K562 (cell line): ENCODE data around the gene FRMD4B. TPM values are rescaled to one million over a fixed set of nuclear protein-coding genes. Genes with fewer than 3 reads are reported as not detected.

Experiments
- ATAC-seq: fragments of 200-7000 bp; cut with Tn5 transposase; 3 replicates; pipeline ENCODE4 v1.9.1; 2020; ENCODE audit warnings: moderate library complexity
- BruUV-seq: library from RNA; stranded (reverse); fragments of 400-500 nt; replicated peaks from 2 replicates; lab custom pipeline; 2021; lab: Mats Ljungman, UMichigan
- CTCF ChIA-PET: fragments of 300-600 bp; formaldehyde crosslinking; extraction: SDS; loops from one replicate; lab custom pipeline; 2021; ENCODE audit warnings: low intra/inter-chr PET ratio; lab: Yijun Ruan, JAX
- POLR2A ChIA-PET: fragments of 300-600, 350-650 bp; sonication (Branson Sonifier 250); formaldehyde crosslinking; extraction: SDS; loops from one replicate; lab custom pipeline; 2021; ENCODE audit warnings: antibody characterized with exemption, inconsistent platforms; lab: Yijun Ruan, JAX
- DNase-seq, 4 experiments: peaks; one replicate each; pipeline versions ENCODE4 v3.0.0 to v3.0.0-alpha.2; 2011 to 2018; ENCODE audit warnings: low spot score in 3 of 4, mixed read lengths in 3 of 4; ENCODE audit errors: extremely low read depth in 1 of 4
- FAIRE-seq: peaks from 2 replicates; lab custom pipeline; 2011; peaks lifted over from hg19 to GRCh38; lab: Jason Lieb, UNC
- H2AFZ ChIP-seq: 2 replicates; pipeline ENCODE4 v1.6.0; 2011; ENCODE audit warnings: low read depth, low read length, control low read depth, inconsistent platforms
- H3K27ac ChIP-seq: fragments of 200-600 bp; 3 replicates; pipeline ENCODE4 v1.8.0; 2011; ENCODE audit warnings: low read depth, mild to moderate bottlenecking, control low read depth, inconsistent platforms, low read length, moderate library complexity, mixed read lengths; ENCODE audit errors: extremely low read depth
- H3K27me3 ChIP-seq, 2 experiments: fragments of 300-600 bp in 1 of 2; 2 replicates in 1 of 2; 3 replicates in 1 of 2; pipeline versions ENCODE4 v1.6.0 to v1.8.0; 2011; ENCODE audit warnings: inconsistent platforms in 2 of 2, low read length in 2 of 2, mild to moderate bottlenecking in 1 of 2, mixed read lengths in 1 of 2, moderate library complexity in 1 of 2; ENCODE audit not compliant: control insufficient read depth in 2 of 2, insufficient read depth in 2 of 2
- H3K36me3 ChIP-seq: fragments of 300-600 bp; 3 replicates; pipeline ENCODE4 v1.8.0; 2011; ENCODE audit warnings: mild to moderate bottlenecking, low read length, inconsistent platforms; ENCODE audit not compliant: control insufficient read depth, insufficient read depth
- H3K4me1 ChIP-seq, 2 experiments: fragments of 200-600 bp in 1 of 2; replicated peaks in 1 of 2; 2 replicates in 1 of 2; 3 replicates in 1 of 2; pipeline versions ENCODE4 v1.5.1 to v1.8.0; 2011; ENCODE audit warnings: inconsistent platforms in 2 of 2, low read length in 2 of 2, mild to moderate bottlenecking in 1 of 2, mixed read lengths in 1 of 2, moderate library complexity in 1 of 2; ENCODE audit not compliant: control insufficient read depth in 2 of 2, insufficient read depth in 2 of 2
- H3K4me2 ChIP-seq: 2 replicates; pipeline ENCODE4 v1.6.1; 2011; ENCODE audit warnings: low read length, control low read depth, inconsistent platforms, mixed read lengths; ENCODE audit not compliant: insufficient read depth
- H3K4me3 ChIP-seq: fragments of 200-600 bp; sonication (generic), shearing (Covaris generic); 2 replicates; pipeline ENCODE4 v1.5.1; 2016; ENCODE audit warnings: control low read depth, inconsistent platforms
- H3K79me2 ChIP-seq: fragments of 200-600 bp; 3 replicates; pipeline ENCODE4 v1.8.0; 2011; ENCODE audit warnings: low read length, inconsistent platforms; ENCODE audit not compliant: control insufficient read depth, insufficient read depth
- H3K9ac ChIP-seq, 2 experiments: 2 replicates each; pipeline versions ENCODE4 v1.6.0 to v1.6.1; 2011; ENCODE audit warnings: low read depth in 2 of 2, low read length in 2 of 2, control low read depth in 1 of 2, inconsistent platforms in 1 of 2, mild to moderate bottlenecking in 1 of 2, mixed read lengths in 1 of 2; ENCODE audit not compliant: insufficient read depth in 1 of 2
- H3K9me1 ChIP-seq: one replicate; pipeline ENCODE4 v1.6.0; 2011; ENCODE audit warnings: inconsistent platforms, mild to moderate bottlenecking, low read length, moderate library complexity; ENCODE audit not compliant: control insufficient read depth, insufficient read depth
- H3K9me3 ChIP-seq: replicated peaks from 2 replicates; pipeline ENCODE4 v1.5.1; 2011; ENCODE audit warnings: low read depth, low read length, inconsistent platforms; ENCODE audit not compliant: control insufficient read depth, insufficient read depth
- H4K20me1 ChIP-seq: replicated peaks from 2 replicates; pipeline ENCODE4 v1.6.1; 2011; ENCODE audit warnings: low read length, inconsistent platforms, mixed read lengths; ENCODE audit not compliant: control insufficient read depth, insufficient read depth
- RUNX1 ChIP-seq: sonication (generic); IDR thresholded peaks from 2 replicates; pipeline ENCODE4 v1.6.1; 2016; ENCODE audit warnings: antibody characterized with exemption, low read depth
- SMARCA4 ChIP-seq: fragments of 450-650 bp; IDR thresholded peaks from 2 replicates; pipeline ENCODE4 v1.6.1; 2016
- ZNF696 ChIP-seq: fragments of 250-450 bp; sonication (Bioruptor Pico); conservative IDR thresholded peaks from 2 replicates; pipeline ENCODE4 v1.4.0; 2020; ENCODE audit warnings: mild to moderate bottlenecking, moderate library complexity
- WGBS: fragments of 100-300 bp; shearing (Covaris generic); methylation state at CpG from one replicate; pipeline ENCODE4 v1.1.6; 2016; ENCODE audit warnings: low coverage, mixed read lengths; ENCODE audit not compliant: insufficient coverage; ENCODE audit errors: missing lambda C conversion rate; 5-methylcytosine and 5-hydroxymethylcytosine counted together
- in situ Hi-C: fragments of 300-500 bp; cut with MboI; formaldehyde crosslinking; loops from 4 replicates; pipeline ENCODE4 v1.15.0; 2018; ENCODE audit warnings: inconsistent platforms, mixed read lengths
- intact Hi-C: fragments of 100-400 bp; cut with micrococcal nuclease; formaldehyde crosslinking; loops from 2 replicates; pipeline ENCODE4 v1.14.2; 2022
- polyA plus RNA-seq, 8 experiments: library from polyadenylated mRNA; depleted of rRNA in 4 of 8; stranded (reverse) in 5 of 8; unstranded in 3 of 8; fragments of >200 nt; fragmentation: Nextera tagmentation in 2 of 8; fragmentation: Illumina TruSeq in 1 of 8; extraction: Ambion mirVana in 2 of 8; extraction: Trizol in 1 of 8; gene quantifications; 2 replicates each; pipeline versions ENCODE4 v1.2.1 to v1.2.3, GENCODE V29; 2011 to 2014; ENCODE audit warnings: inconsistent platforms in 1 of 8, missing spikeins in 1 of 8
- total RNA-seq, 7 experiments: library from RNA; depleted of rRNA in 6 of 7; stranded (reverse); fragments of >200 nt in 6 of 7; fragmentation: Illumina TruSeq in 2 of 7; extraction: Trizol in 2 of 7; gene quantifications; 2 replicates each; pipeline versions ENCODE4 v1.2.1 to v1.2.3, GENCODE V29; 2011 to 2021; ENCODE audit warnings: low replicate concordance in 1 of 7
- TF ChIP-seq, protein P1 (sequence below): fragments of 450-650 bp; formaldehyde crosslinking; IDR thresholded peaks from 2 replicates; pipeline ENCODE4 v1.4.0; 2020; ENCODE audit warnings: mild to moderate bottlenecking, moderate library complexity
- TF ChIP-seq, protein P2 (sequence below): fragments of 200-600 bp; sonication (generic); IDR thresholded peaks from one replicate; pipeline ENCODE4 v1.6.1; 2012; ENCODE audit warnings: mild to moderate bottlenecking, low read depth, low read length, inconsistent platforms

FRMD4B gene
- total and polyA plus RNA-seq, 9 of the 15 experiments (the other 6 are each of a cell fraction or from before 2014, with no cell fraction given), result 0.03 to 0.09 (median 0.04) TPM; not detected in 3

DNA sequence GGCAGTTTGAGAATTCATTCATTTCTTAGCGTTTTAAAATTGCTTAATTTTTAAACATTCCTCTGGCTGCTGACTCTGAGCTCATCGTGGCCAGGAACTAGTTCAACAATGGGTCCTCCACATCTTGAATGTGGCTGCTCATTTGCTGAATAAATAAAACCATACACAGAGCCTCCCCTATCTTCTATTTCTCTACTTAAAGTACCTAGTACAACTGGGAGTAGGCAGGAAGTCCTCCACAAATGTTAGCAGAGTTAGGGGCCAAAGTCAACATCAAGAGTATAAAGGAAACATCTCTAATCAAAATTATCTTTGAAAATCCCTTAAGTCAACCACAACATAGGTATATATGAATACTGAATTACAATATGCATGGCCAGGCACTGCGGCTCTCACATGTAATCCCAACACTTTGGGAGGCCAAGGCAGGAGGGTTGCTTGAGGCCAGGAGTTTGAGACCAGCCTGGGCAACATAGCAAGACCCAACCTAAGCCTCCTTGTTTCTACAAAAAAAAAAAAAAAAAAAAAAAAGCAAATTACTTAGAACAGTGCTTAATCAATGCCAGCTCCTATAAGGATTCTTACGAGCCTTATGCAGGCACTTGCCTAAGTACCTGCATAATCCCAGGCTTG is 206.0 kb downstream of the FRMD4B start:
- FAIRE-seq, result no peak
- Histone ChIP-seq H3K4me3 (no peak overlapping the region), H3K79me2 (no peaks in the 10 kb centered on the region), H3K4me2 (no peak overlapping the region), H2AFZ (no peak overlapping the region), H3K9me1 (no peaks in the 10 kb centered on the region), H3K36me3 (no peaks in the 10 kb centered on the region), H4K20me1 (no peaks in the 10 kb centered on the region), H3K27ac (no peak overlapping the region), H3K9ac (no peak overlapping the region), H3K9me3 (no peaks in the 10 kb centered on the region), H3K27me3 (peaks cover 2 to 9% of the 10 kb centered on the region in 2 experiments; a peak in 3 of 5 replicates), H3K4me1 (no peaks in the 10 kb centered on the region; a peak in 1 of 5 replicates)
- DNase-seq, result no peak
- ChIA-PET CTCF (no interaction called here), POLR2A (no interaction called here)
- BruUV-seq, result no TSS peak
- in situ Hi-C loops, result no loop called here
- no peak for ATAC-seq
- WGBS, result 6% methylated on average over 4 of the region's 4 CpGs
- TF ChIP-seq ZNF696 (CRISPR knock-in tag) (no peak), RUNX1 (no peak), SMARCA4 (no peak)
- TF ChIP-seq, protein P1, sequence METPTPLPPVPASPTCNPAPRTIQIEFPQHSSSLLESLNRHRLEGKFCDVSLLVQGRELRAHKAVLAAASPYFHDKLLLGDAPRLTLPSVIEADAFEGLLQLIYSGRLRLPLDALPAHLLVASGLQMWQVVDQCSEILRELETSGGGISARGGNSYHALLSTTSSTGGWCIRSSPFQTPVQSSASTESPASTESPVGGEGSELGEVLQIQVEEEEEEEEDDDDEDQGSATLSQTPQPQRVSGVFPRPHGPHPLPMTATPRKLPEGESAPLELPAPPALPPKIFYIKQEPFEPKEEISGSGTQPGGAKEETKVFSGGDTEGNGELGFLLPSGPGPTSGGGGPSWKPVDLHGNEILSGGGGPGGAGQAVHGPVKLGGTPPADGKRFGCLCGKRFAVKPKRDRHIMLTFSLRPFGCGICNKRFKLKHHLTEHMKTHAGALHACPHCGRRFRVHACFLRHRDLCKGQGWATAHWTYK (CRISPR knock-in tag), result no peak
- TF ChIP-seq, protein P2, sequence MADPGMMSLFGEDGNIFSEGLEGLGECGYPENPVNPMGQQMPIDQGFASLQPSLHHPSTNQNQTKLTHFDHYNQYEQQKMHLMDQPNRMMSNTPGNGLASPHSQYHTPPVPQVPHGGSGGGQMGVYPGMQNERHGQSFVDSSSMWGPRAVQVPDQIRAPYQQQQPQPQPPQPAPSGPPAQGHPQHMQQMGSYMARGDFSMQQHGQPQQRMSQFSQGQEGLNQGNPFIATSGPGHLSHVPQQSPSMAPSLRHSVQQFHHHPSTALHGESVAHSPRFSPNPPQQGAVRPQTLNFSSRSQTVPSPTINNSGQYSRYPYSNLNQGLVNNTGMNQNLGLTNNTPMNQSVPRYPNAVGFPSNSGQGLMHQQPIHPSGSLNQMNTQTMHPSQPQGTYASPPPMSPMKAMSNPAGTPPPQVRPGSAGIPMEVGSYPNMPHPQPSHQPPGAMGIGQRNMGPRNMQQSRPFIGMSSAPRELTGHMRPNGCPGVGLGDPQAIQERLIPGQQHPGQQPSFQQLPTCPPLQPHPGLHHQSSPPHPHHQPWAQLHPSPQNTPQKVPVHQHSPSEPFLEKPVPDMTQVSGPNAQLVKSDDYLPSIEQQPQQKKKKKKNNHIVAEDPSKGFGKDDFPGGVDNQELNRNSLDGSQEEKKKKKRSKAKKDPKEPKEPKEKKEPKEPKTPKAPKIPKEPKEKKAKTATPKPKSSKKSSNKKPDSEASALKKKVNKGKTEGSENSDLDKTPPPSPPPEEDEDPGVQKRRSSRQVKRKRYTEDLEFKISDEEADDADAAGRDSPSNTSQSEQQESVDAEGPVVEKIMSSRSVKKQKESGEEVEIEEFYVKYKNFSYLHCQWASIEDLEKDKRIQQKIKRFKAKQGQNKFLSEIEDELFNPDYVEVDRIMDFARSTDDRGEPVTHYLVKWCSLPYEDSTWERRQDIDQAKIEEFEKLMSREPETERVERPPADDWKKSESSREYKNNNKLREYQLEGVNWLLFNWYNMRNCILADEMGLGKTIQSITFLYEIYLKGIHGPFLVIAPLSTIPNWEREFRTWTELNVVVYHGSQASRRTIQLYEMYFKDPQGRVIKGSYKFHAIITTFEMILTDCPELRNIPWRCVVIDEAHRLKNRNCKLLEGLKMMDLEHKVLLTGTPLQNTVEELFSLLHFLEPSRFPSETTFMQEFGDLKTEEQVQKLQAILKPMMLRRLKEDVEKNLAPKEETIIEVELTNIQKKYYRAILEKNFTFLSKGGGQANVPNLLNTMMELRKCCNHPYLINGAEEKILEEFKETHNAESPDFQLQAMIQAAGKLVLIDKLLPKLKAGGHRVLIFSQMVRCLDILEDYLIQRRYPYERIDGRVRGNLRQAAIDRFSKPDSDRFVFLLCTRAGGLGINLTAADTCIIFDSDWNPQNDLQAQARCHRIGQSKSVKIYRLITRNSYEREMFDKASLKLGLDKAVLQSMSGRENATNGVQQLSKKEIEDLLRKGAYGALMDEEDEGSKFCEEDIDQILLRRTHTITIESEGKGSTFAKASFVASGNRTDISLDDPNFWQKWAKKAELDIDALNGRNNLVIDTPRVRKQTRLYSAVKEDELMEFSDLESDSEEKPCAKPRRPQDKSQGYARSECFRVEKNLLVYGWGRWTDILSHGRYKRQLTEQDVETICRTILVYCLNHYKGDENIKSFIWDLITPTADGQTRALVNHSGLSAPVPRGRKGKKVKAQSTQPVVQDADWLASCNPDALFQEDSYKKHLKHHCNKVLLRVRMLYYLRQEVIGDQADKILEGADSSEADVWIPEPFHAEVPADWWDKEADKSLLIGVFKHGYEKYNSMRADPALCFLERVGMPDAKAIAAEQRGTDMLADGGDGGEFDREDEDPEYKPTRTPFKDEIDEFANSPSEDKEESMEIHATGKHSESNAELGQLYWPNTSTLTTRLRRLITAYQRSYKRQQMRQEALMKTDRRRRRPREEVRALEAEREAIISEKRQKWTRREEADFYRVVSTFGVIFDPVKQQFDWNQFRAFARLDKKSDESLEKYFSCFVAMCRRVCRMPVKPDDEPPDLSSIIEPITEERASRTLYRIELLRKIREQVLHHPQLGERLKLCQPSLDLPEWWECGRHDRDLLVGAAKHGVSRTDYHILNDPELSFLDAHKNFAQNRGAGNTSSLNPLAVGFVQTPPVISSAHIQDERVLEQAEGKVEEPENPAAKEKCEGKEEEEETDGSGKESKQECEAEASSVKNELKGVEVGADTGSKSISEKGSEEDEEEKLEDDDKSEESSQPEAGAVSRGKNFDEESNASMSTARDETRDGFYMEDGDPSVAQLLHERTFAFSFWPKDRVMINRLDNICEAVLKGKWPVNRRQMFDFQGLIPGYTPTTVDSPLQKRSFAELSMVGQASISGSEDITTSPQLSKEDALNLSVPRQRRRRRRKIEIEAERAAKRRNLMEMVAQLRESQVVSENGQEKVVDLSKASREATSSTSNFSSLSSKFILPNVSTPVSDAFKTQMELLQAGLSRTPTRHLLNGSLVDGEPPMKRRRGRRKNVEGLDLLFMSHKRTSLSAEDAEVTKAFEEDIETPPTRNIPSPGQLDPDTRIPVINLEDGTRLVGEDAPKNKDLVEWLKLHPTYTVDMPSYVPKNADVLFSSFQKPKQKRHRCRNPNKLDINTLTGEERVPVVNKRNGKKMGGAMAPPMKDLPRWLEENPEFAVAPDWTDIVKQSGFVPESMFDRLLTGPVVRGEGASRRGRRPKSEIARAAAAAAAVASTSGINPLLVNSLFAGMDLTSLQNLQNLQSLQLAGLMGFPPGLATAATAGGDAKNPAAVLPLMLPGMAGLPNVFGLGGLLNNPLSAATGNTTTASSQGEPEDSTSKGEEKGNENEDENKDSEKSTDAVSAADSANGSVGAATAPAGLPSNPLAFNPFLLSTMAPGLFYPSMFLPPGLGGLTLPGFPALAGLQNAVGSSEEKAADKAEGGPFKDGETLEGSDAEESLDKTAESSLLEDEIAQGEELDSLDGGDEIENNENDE, result no peak
- intact Hi-C loops, result loop anchor here (10.0 kb wide), 1 partner anchor 65 kb away; no protein-coding TSS in a partner anchor
